NB4 (cell line): ENCODE results near the gene MARK3.

Experiments
- CTCF ChIP-seq: IDR thresholded peaks from one replicate; pipeline ENCODE4 v1.5.1; 2012; ENCODE audit warnings: low read depth, low read length
- MAX ChIP-seq: IDR thresholded peaks from 2 replicates; pipeline ENCODE4 v1.6.1; 2011; ENCODE audit warnings: low read depth, low read length
- MYC ChIP-seq: IDR thresholded peaks from 2 replicates; pipeline ENCODE4 v1.6.1; 2011; ENCODE audit warnings: low read depth, low read length
- POLR2A ChIP-seq: IDR thresholded peaks from 2 replicates; pipeline ENCODE4 v1.6.1; 2011; ENCODE audit warnings: mild to moderate bottlenecking; ENCODE audit not compliant: insufficient read length; ENCODE audit errors: extremely low read depth

GRCh38 chr14:103385929-103386712 is 906 bp downstream of the MARK3 start:
- TF ChIP-seq CTCF = no peak
- TF ChIP-seq POLR2A = no peak
- no peak for TF ChIP-seq MAX
- no peak for TF ChIP-seq MYC
